Transverse colon (tissue), 4 donors: ENCODE data around the gene HPD. TPM values are rescaled to one million over a fixed set of nuclear protein-coding genes. Genes with fewer than 3 reads are reported as not detected.

Experiments used
- DNase-seq: peaks from one replicate; pipeline ENCODE4 v3.0.0-alpha.2; 2019
- H3K27ac ChIP-seq, 4 donors: fragments of 200-600 bp; sonication (generic); 2 replicates each; pipeline ENCODE4 v1.5.1; 2016 to 2018; ENCODE audit warnings: inconsistent platforms in 4 of 4
- H3K27me3 ChIP-seq: fragments of 200-600 bp; sonication (generic); 2 replicates; pipeline ENCODE4 v1.5.1; 2017; ENCODE audit warnings: inconsistent platforms
- H3K36me3 ChIP-seq, 4 donors: fragments of 200-600 bp; sonication (generic); 2 replicates each; pipeline ENCODE4 v1.5.1; 2017 to 2019; ENCODE audit warnings: inconsistent platforms in 4 of 4
- H3K4me1 ChIP-seq, 4 donors: fragments of 200-600 bp; sonication (generic); 2 replicates each; pipeline ENCODE4 v1.5.1; 2017 to 2020; ENCODE audit warnings: inconsistent platforms in 4 of 4
- H3K4me3 ChIP-seq, 4 donors: fragments of 200-600 bp; sonication (generic); 1 replicate in 1 of 4; 2 replicates in 3 of 4; pipeline versions ENCODE4 v1.5.1 to v1.6.1; 2017 to 2019; ENCODE audit warnings: inconsistent platforms in 4 of 4
- H3K9me3 ChIP-seq, 2 donors: fragments of 200-600 bp; sonication (generic); 2 replicates each; pipeline ENCODE4 v1.5.1; 2017 to 2019; ENCODE audit warnings: inconsistent platforms in 2 of 2
- EP300 ChIP-seq: sonication (generic); formaldehyde crosslinking; IDR thresholded peaks from one replicate; pipeline ENCODE4 v1.6.1; 2017; ENCODE audit warnings: antibody characterized with exemption, low read depth
- POLR2A ChIP-seq: fragments of 450-650 bp; IDR thresholded peaks from one replicate; pipeline ENCODE4 v1.6.1; 2016; ENCODE audit warnings: antibody characterized with exemption, mild to moderate bottlenecking, moderate library complexity
- POLR2AphosphoS5 ChIP-seq, 3 donors: sonication (generic); formaldehyde crosslinking; IDR thresholded peaks; one replicate each; pipeline ENCODE4 v1.6.1; 2016; ENCODE audit warnings: antibody characterized with exemption in 3 of 3
- WGBS, 2 donors: methylation state at CpG; one replicate each; pipeline ENCODE4 v1.1.5; 2018; ENCODE audit warnings: low coverage in 1 of 2; 5-methylcytosine and 5-hydroxymethylcytosine counted together
- in situ Hi-C, 4 donors: fragments of 200-750 bp; cut with MboI; loops; one replicate each; pipeline versions ENCODE4 v1.15.0 to v1.15.1; 2017; ENCODE audit warnings: low sequenced_read_pairs in 3 of 4, low pct_ligation_motif_present in 1 of 4, low pct_unique_long_range_greater_than_20kb in 1 of 4
- intact Hi-C: fragments of 100-400 bp; cut with DNase I; formaldehyde crosslinking; loops from one replicate; pipeline ENCODE4 v1.15.1; 2023; ENCODE audit warnings: low total_unique reads
- total RNA-seq, 4 donors: library from RNA; depleted of rRNA; stranded (reverse); fragments of >200 nt; gene quantifications; one replicate each; pipeline ENCODE4 v1.1.0, GENCODE V29; 2016
- TF ChIP-seq, protein P1 (sequence below), 5 experiments: fragments of 200-600 bp in 3 of 5; fragments of 450-650 bp in 2 of 5; sonication (generic) in 3 of 5; IDR thresholded peaks; 1 replicate in 2 of 5; 2 replicates in 3 of 5; pipeline ENCODE4 v1.5.1; 2016 to 2017; ENCODE audit warnings: antibody characterized with exemption in 5 of 5, inconsistent platforms in 3 of 5, mild to moderate bottlenecking in 2 of 5, moderate library complexity in 1 of 5

HPD gene
- total RNA-seq, 4 donors from 2014 or later, result 0.41 TPM; not detected in 3

DNA sequence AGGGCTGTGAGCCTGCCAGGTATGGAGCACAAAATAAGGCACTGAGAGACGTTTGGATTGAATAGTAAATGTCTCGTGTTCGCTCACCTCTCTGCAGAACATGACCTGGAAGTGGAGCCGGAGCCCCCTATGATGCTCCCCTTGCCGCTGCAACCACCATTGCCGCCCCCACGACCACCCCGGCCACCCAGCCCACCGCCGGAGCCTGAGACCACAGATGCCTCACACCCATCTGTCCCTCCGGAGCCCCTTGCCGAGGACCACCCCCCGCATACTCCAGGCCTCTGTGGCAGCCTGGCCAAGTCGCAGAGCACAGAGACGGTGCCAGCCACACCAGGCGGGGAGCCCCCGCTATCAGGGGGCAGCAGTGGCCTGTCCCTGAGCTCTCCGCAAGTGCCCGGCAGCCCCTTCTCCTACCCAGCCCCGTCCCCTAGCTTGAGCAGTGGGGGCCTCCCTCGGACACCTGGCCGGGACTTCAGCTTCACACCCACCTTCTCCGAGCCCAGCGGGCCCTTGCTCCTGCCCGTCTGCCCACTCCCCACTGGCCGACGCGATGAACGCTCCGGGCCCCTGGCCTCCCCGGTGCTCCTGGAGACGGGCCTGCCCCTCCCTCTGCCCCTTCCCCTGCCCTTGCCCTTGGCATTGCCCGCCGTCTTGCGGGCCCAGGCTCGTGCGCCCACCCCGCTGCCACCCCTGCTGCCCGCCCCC is 36.1 kb downstream of the HPD start:
- H3K36me3 ChIP-seq, result peaks cover 0 to 62% (median 30%) of the 10 kb centered on the region in 4 donors
- TF ChIP-seq, protein P1, sequence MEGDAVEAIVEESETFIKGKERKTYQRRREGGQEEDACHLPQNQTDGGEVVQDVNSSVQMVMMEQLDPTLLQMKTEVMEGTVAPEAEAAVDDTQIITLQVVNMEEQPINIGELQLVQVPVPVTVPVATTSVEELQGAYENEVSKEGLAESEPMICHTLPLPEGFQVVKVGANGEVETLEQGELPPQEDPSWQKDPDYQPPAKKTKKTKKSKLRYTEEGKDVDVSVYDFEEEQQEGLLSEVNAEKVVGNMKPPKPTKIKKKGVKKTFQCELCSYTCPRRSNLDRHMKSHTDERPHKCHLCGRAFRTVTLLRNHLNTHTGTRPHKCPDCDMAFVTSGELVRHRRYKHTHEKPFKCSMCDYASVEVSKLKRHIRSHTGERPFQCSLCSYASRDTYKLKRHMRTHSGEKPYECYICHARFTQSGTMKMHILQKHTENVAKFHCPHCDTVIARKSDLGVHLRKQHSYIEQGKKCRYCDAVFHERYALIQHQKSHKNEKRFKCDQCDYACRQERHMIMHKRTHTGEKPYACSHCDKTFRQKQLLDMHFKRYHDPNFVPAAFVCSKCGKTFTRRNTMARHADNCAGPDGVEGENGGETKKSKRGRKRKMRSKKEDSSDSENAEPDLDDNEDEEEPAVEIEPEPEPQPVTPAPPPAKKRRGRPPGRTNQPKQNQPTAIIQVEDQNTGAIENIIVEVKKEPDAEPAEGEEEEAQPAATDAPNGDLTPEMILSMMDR (IDR thresholded peaks at IDR 0.05), result no peak
- TF ChIP-seq POLR2A, result no peak
- H3K4me1 ChIP-seq, result no peaks in the 10 kb centered on the region
- no peaks in the 10 kb centered on the region for H3K27me3 ChIP-seq
- in situ Hi-C loops, result no loop called here
- H3K4me3 ChIP-seq, result no peak overlapping the region
- intact Hi-C loops, result no loop called here
- DNase-seq, result no peak
- no peak overlapping the region for H3K27ac ChIP-seq
- whole genome bisulfite sequencing, 2 donors, result 94% methylated on average over 39 of the region's 39 CpGs; no CpG with 5 or more reads in 1 of the 2 donors
- no peaks in the 10 kb centered on the region for H3K9me3 ChIP-seq

DNA sequence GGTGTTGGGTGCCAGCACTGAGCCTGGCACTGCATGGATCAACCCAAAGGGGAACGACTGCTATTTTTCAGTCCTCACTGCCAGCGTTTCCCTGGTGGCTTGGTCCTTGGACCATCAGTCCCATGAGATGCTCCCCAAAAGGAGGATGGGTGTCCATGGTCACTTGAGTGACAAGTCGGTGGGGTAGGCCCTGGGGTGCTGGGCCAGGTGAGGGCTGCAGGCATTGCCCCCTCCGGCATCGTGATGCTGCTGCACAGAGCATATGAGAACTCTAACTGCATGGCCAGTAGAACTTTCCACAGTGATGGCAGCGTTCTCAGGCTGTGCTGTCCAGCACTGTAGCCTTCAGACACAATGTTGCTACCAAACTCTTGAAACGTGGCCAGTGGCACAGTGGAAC is 38.6 kb downstream of the HPD start:
- Histone ChIP-seq H3K4me1 (no peaks in the 10 kb centered on the region), H3K27me3 (no peaks in the 10 kb centered on the region), H3K36me3 (peaks cover 0 to 73% (median 42%) of the 10 kb centered on the region in 4 donors), H3K4me3 (no peak overlapping the region), H3K9me3 (no peaks in the 10 kb centered on the region), H3K27ac (no peak overlapping the region)
- intact Hi-C loops, result no loop called here
- in situ Hi-C loops, result no loop called here
- WGBS, 2 donors, result 40 to 89% methylated on average over 2 to 7 of the region's 7 CpGs
- no peak for TF ChIP-seq POLR2A
- TF ChIP-seq POLR2AphosphoS5 (IDR thresholded peaks at IDR 0.05), result no peak
- TF ChIP-seq, protein P1 (IDR thresholded peaks at IDR 0.05), result no peak
- no peak for TF ChIP-seq EP300
- no peak for DNase-seq

DNA sequence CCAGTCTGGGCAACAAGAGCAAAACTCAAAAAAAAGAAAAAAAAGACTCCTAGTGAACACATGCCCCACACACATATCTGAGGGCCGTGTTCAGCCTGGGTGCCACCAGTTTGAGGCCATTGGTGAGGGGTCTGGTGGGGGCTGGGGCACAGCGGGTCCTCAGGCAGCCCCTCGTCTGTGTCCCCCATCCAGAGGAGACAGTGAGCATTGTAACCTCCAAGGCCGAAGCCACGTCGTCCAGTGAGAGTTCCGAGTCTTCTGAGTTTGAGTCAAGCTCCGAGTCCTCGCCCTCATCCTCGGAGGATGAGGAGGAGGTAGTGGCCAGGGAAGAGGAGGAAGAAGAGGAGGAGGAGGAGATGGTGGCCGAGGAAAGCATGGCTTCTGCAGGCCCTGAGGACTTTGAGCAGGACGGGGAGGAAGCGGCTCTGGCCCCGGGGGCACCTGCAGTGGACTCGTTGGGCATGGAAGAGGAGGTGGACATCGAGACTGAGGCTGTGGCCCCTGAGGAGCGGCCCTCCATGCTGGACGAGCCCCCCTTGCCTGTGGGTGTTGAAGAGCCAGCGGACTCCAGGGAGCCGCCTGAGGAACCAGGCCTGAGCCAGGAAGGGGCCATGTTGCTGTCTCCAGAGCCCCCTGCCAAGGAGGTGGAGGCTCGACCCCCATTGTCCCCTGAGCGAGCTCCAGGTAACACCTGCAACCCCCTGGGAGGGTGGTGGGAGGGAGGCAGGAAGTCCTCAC is 39.3 kb downstream of the HPD start:
- WGBS, 2 donors, result 96% methylated on average over 22 of the region's 22 CpGs; no CpG with 5 or more reads in 1 of the 2 donors
- H3K27ac ChIP-seq, result no peak overlapping the region
- no peaks in the 10 kb centered on the region for H3K9me3 ChIP-seq
- H3K4me3 ChIP-seq, result no peak overlapping the region
- H3K4me1 ChIP-seq, result no peaks in the 10 kb centered on the region
- intact Hi-C loops, result no loop called here
- no peak for TF ChIP-seq POLR2AphosphoS5 (IDR thresholded peaks at IDR 0.05)
- no peak for TF ChIP-seq EP300
- no peak for TF ChIP-seq POLR2A
- TF ChIP-seq, protein P1 (IDR thresholded peaks at IDR 0.05), result no peak
- DNase-seq, result no peak
- in situ Hi-C loops, result no loop called here
- no peaks in the 10 kb centered on the region for H3K27me3 ChIP-seq
- peaks cover 0 to 80% (median 45%) of the 10 kb centered on the region in 4 donors for H3K36me3 ChIP-seq

DNA sequence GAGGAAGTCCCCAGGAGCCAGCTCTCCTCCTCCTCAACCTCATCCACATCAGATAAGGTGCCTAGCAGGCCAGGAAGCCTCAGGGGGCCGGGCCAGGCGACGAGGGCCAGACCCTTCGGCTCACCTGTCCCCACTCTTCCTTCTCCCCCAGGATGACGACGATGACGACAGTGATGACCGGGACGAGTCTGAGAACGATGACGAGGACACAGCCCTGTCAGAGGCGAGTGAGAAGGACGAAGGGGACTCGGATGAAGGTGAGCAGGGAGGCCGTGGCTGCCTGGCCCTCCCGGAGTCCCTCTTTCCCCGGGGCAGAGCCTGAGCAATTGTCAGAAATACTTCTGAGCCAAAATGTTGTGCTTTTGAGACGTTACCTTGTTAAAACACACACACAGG is 41.0 kb downstream of the HPD start:
- H3K4me1 ChIP-seq, result peaks cover 12 to 14% (median 13%) of the 10 kb centered on the region in 4 donors
- in situ Hi-C loops, result no loop called here
- intact Hi-C loops, result no loop called here
- no peak for DNase-seq
- H3K9me3 ChIP-seq, result no peaks in the 10 kb centered on the region
- no peaks in the 10 kb centered on the region for H3K27me3 ChIP-seq
- TF ChIP-seq EP300 (no peak), POLR2AphosphoS5 (IDR thresholded peaks at IDR 0.05) (no peak), POLR2A (no peak)
- TF ChIP-seq, protein P1 (IDR thresholded peaks at IDR 0.05), result no peak
- 80 to 93% methylated on average over 1 to 18 of the region's 18 CpGs for WGBS, 2 donors
- H3K4me3 ChIP-seq, result no peak overlapping the region
- peaks cover 0 to 72% (median 37%) of the 10 kb centered on the region in 4 donors for H3K36me3 ChIP-seq
- no peak overlapping the region for H3K27ac ChIP-seq
